HepG2 (cell line): Measurements from ENCODE around the gene IGBP1. TPM values are rescaled to one million over a fixed set of nuclear protein-coding genes. Genes with fewer than 3 reads are reported as not detected.

Experiments
- ATAC-seq: fragments of 200-7000 bp; cut with Tn5 transposase; 3 replicates; pipeline ENCODE4 v1.9.1; 2020; ENCODE audit warnings: mild to moderate bottlenecking, moderate library complexity
- BruUV-seq: library from RNA; stranded (reverse); fragments of 400-500 nt; replicated peaks from 2 replicates; lab custom pipeline; 2021; lab: Mats Ljungman, UMichigan
- CTCF ChIA-PET: fragments of 300-600 bp; formaldehyde crosslinking; extraction: SDS; loops from one replicate; lab custom pipeline; 2021; ENCODE audit warnings: low total read pairs, inconsistent platforms, low intra/inter-chr PET ratio; lab: Yijun Ruan, JAX
- POLR2A ChIA-PET: fragments of 350-600 bp; sonication (Branson Sonifier 250); formaldehyde crosslinking; loops from one replicate; lab custom pipeline; 2020; ENCODE audit warnings: antibody characterized with exemption, inconsistent platforms; lab: Yijun Ruan, JAX
- DNase-seq: peaks from one replicate; pipeline ENCODE4 v3.0.0-alpha.2; 2015; ENCODE audit warnings: low spot score
- FAIRE-seq: peaks from 3 replicates; lab custom pipeline; 2011; peaks lifted over from hg19 to GRCh38; lab: Jason Lieb, UNC
- H2AFZ ChIP-seq: one replicate; pipeline ENCODE4 v1.6.1; 2011; ENCODE audit warnings: low read length, inconsistent platforms
- H3K27ac ChIP-seq: fragments of 300-600 bp; 3 replicates; pipeline ENCODE4 v1.8.0; 2011; ENCODE audit warnings: mixed run types, mild to moderate bottlenecking, mixed read lengths, low read length, inconsistent platforms; ENCODE audit not compliant: insufficient read depth; ENCODE audit errors: extremely low read length
- H3K27me3 ChIP-seq, 2 experiments: fragments of 200-600 bp in 1 of 2; 2 replicates in 1 of 2; 3 replicates in 1 of 2; pipeline versions ENCODE4 v1.6.0 to v1.8.0; 2011; ENCODE audit warnings: low read length in 2 of 2, mild to moderate bottlenecking in 2 of 2, moderate library complexity in 2 of 2, inconsistent platforms in 1 of 2; ENCODE audit not compliant: insufficient read depth in 2 of 2, control insufficient read depth in 1 of 2
- H3K36me3 ChIP-seq, 2 experiments: fragments of 200-600 bp in 1 of 2; replicated peaks in 1 of 2; 2 replicates in 1 of 2; 3 replicates in 1 of 2; pipeline versions ENCODE4 v1.5.1 to v1.8.0; 2011; ENCODE audit warnings: low read length in 2 of 2, inconsistent platforms in 1 of 2; ENCODE audit not compliant: insufficient read depth in 2 of 2, control insufficient read depth in 1 of 2
- H3K4me1 ChIP-seq: 2 replicates; pipeline ENCODE4 v1.5.1; 2012; ENCODE audit warnings: low read length, inconsistent platforms; ENCODE audit not compliant: insufficient read depth
- H3K4me2 ChIP-seq: 2 replicates; pipeline ENCODE4 v1.6.0; 2011; ENCODE audit warnings: low read depth, low read length, inconsistent platforms
- H3K4me3 ChIP-seq, 3 experiments: fragments of 200-600 bp in 1 of 3; sonication (generic), shearing (Covaris generic) in 1 of 3; replicated peaks in 1 of 3; 2 replicates each; pipeline ENCODE4 v1.5.1; 2011 to 2016; ENCODE audit warnings: low read length in 3 of 3, inconsistent platforms in 2 of 3, low read depth in 2 of 3, mild to moderate bottlenecking in 2 of 3, control low read depth in 1 of 3, mixed read lengths in 1 of 3; ENCODE audit not compliant: insufficient read depth in 1 of 3
- H3K79me2 ChIP-seq: one replicate; pipeline ENCODE4 v1.6.1; 2011; ENCODE audit warnings: low read length, inconsistent platforms; ENCODE audit not compliant: insufficient read depth
- H3K9ac ChIP-seq: 2 replicates; pipeline ENCODE4 v1.6.0; 2011; ENCODE audit warnings: mild to moderate bottlenecking, low read depth, low read length, inconsistent platforms; ENCODE audit not compliant: insufficient read depth
- H3K9me3 ChIP-seq: 2 replicates; pipeline ENCODE4 v1.5.1; 2012; ENCODE audit warnings: mild to moderate bottlenecking, low read length
- H4K20me1 ChIP-seq: 2 replicates; pipeline ENCODE4 v1.6.0; 2011; ENCODE audit warnings: inconsistent platforms, mild to moderate bottlenecking, low read length, moderate library complexity; ENCODE audit not compliant: insufficient read depth
- FOXK1 ChIP-seq: sonication (generic); formaldehyde crosslinking; IDR thresholded peaks from 2 replicates; pipeline ENCODE4 v1.4.0; 2020; ENCODE audit warnings: low read depth, missing genetic modification reagents, borderline replicate concordance
- HMGXB3 ChIP-seq: sonication (generic); formaldehyde crosslinking; IDR thresholded peaks from 2 replicates; pipeline ENCODE4 v1.4.0; 2020; ENCODE audit warnings: missing genetic modification reagents, borderline replicate concordance
- IKZF4 ChIP-seq: sonication (generic); formaldehyde crosslinking; IDR thresholded peaks from 2 replicates; pipeline ENCODE4 v1.5.1; 2020; ENCODE audit warnings: borderline replicate concordance, mild to moderate bottlenecking, low read depth, missing genetic modification reagents; ENCODE audit errors: not compliant biosample characterization
- MED8 ChIP-seq: sonication (generic); formaldehyde crosslinking; IDR thresholded peaks from 2 replicates; pipeline ENCODE4 v1.8.1; 2023; ENCODE audit warnings: mild to moderate bottlenecking, missing genetic modification reagents; ENCODE audit not compliant: insufficient replicate concordance
- RNF219 ChIP-seq: sonication (generic); formaldehyde crosslinking; IDR thresholded peaks from 2 replicates; pipeline ENCODE4 v1.5.0; 2020; ENCODE audit warnings: mild to moderate bottlenecking, missing genetic modification reagents
- TEAD3 ChIP-seq: optimal IDR thresholded peaks from 2 replicates; pipeline ENCODE3; 2016; ENCODE audit warnings: borderline replicate concordance
- ZNF256 ChIP-seq: sonication (generic); formaldehyde crosslinking; conservative IDR thresholded peaks from 2 replicates; pipeline ENCODE4 v1.4.0; 2020; ENCODE audit warnings: missing genetic modification reagents
- ZNF362 ChIP-seq: sonication (generic); formaldehyde crosslinking; IDR thresholded peaks from 2 replicates; pipeline ENCODE4 v1.4.0; 2020; ENCODE audit warnings: missing genetic modification reagents, mild to moderate bottlenecking, borderline replicate concordance
- ZNF747 ChIP-seq: sonication (generic); formaldehyde crosslinking; IDR thresholded peaks from 2 replicates; pipeline ENCODE4 v1.8.1; 2023; ENCODE audit warnings: missing genetic modification reagents, mild to moderate bottlenecking, borderline replicate concordance
- ZNF775 ChIP-seq: sonication (generic); formaldehyde crosslinking; IDR thresholded peaks from 2 replicates; pipeline ENCODE4 v1.4.0; 2020; ENCODE audit warnings: missing genetic modification reagents, mild to moderate bottlenecking, moderate library complexity, borderline replicate concordance
- ZZZ3 ChIP-seq: sonication (generic); formaldehyde crosslinking; IDR thresholded peaks from 2 replicates; pipeline ENCODE4 v1.4.0; 2020; ENCODE audit warnings: missing genetic modification reagents, mild to moderate bottlenecking, borderline replicate concordance
- WGBS: methylation state at CpG from one replicate; pipeline ENCODE4 v1.1.6; 2017; ENCODE audit warnings: low lambda C conversion rate; 5-methylcytosine and 5-hydroxymethylcytosine counted together
- in situ Hi-C: cut with HindIII; loops from 2 replicates; pipeline ENCODE4 v1.10.0; 2017; ENCODE audit warnings: low pct_unique_long_range_greater_than_20kb; ENCODE audit not compliant: extremely low pct_ligation_motif_present
- intact Hi-C: fragments of 100-400 bp; cut with micrococcal nuclease; formaldehyde crosslinking; loops from one replicate; pipeline ENCODE4 v1.10.0; 2022; ENCODE audit not compliant: unreplicated experiment
- polyA plus RNA-seq, 8 experiments: library from polyadenylated mRNA; depleted of rRNA in 3 of 8; stranded (reverse) in 7 of 8; unstranded in 1 of 8; fragments of >200 nt; fragmentation: Illumina TruSeq in 4 of 8; extraction: Trizol in 4 of 8; gene quantifications; 2 replicates each; pipeline versions ENCODE4 v1.2.1 to v1.2.3, GENCODE V29; 2011 to 2016; ENCODE audit warnings: low read depth in 4 of 8, missing spikeins in 1 of 8, mixed read lengths in 1 of 8; ENCODE audit not compliant: insufficient read depth in 1 of 8
- total RNA-seq, 5 experiments: library from RNA; depleted of rRNA; stranded (reverse); fragments of >200 nt; fragmentation: Illumina TruSeq; extraction: Trizol; gene quantifications; 2 replicates each; pipeline ENCODE4 v1.2.3, GENCODE V29; 2016; ENCODE audit warnings: low read depth in 1 of 5

Gene IGBP1
- total and polyA plus RNA-seq, 2 of the 13 experiments (the other 11 are each of a cell fraction or from before 2014, with no cell fraction given) = 59.3 to 103 TPM

GRCh38 chrX:70175338-70175737 is 42.1 kb downstream of the IGBP1 start (continued):
- TF ChIP-seq ZNF256 (no peak), HMGXB3 (CRISPR knock-in tag) (no peak), IKZF4 (no peak), RNF219 (no peak), TEAD3 (no peak), ZNF747 (CRISPR knock-in tag) (no peak)
- TF ChIP-seq, all 625 proteins: peak for 0

GRCh38 chrX:70176938-70177533 is 43.8 kb downstream of the IGBP1 start, which contains the start of gene DGAT2L6:
TSS of gene DGAT2L6 (plus strand) at chrX:70177483. CDS start at chrX:70177583, 100 bp downstream.
- Histone ChIP-seq H3K36me3 (no peaks in the 10 kb centered on the region), H3K4me1 (no peaks in the 10 kb centered on the region), H3K9me3 (no peaks in the 10 kb centered on the region), H3K9ac (no peak within 1 kb of the TSS), H3K4me3 (no peak within 1 kb of the TSS), H4K20me1 (no peaks in the 10 kb centered on the region), H3K79me2 (no peaks in the 10 kb centered on the region), H3K4me2 (no peak within 1 kb of the TSS), H3K27ac (no peak within 1 kb of the TSS), H2AFZ (no peak within 1 kb of the TSS), H3K27me3 (no peaks in the 10 kb centered on the region)
- ATAC-seq (no peak), DNase-seq (no peak), FAIRE-seq (no peak)
- CTCF ChIA-PET = no interaction called here
- POLR2A ChIA-PET = no interaction called here
- in situ Hi-C loops (no loop called here), intact Hi-C loops (no loop called here)
- 72% methylated on average over 5 of the region's 7 CpGs for WGBS
- BruUV-seq = no TSS peak
- no peak for TF ChIP-seq ZNF775 (CRISPR knock-in tag)
- no peak for TF ChIP-seq ZZZ3 (CRISPR knock-in tag)
- no peak for TF ChIP-seq MED8 (CRISPR knock-in tag)
- TF ChIP-seq ZNF362 (CRISPR knock-in tag) = no peak
- TF ChIP-seq FOXK1 = no peak
